GM12878 (cell line): ENCODE results near the gene SERPINB10. TPM values are rescaled to one million over a fixed set of nuclear protein-coding genes. Genes with fewer than 3 reads are reported as not detected.

Experiments
- CBFB ChIP-seq: IDR thresholded peaks from 2 replicates; pipeline ENCODE4 v1.6.1; 2016; ENCODE audit warnings: antibody characterized with exemption, low read depth
- ETV6 ChIP-seq, 2 experiments: fragments of 450-650 bp in 1 of 2; IDR thresholded peaks in 1 of 2; conservative IDR thresholded peaks in 1 of 2; 2 replicates each; pipeline ENCODE4 v1.6.1; 2014; ENCODE audit warnings: antibody characterized with exemption in 1 of 2, borderline replicate concordance in 1 of 2, low read depth in 1 of 2, mild to moderate bottlenecking in 1 of 2, moderate library complexity in 1 of 2
- GATAD2B ChIP-seq: fragments of 450-650 bp; conservative IDR thresholded peaks from 2 replicates; pipeline ENCODE4 v1.6.1; 2017; ENCODE audit warnings: low read depth, mild to moderate bottlenecking, moderate library complexity
- HSF1 ChIP-seq: fragments of 150-350 bp; IDR thresholded peaks from 2 replicates; pipeline ENCODE4 v1.6.1; 2014; ENCODE audit warnings: mild to moderate bottlenecking, low read depth, low read length
- IRF5 ChIP-seq: fragments of 450-650 bp; IDR thresholded peaks from 2 replicates; pipeline ENCODE4 v1.6.1; 2017; ENCODE audit warnings: borderline replicate concordance
- JUNB ChIP-seq: IDR thresholded peaks from 2 replicates; pipeline ENCODE4 v1.6.1; 2016; ENCODE audit warnings: antibody characterized with exemption, mild to moderate bottlenecking
- MAX ChIP-seq: IDR thresholded peaks from 2 replicates; pipeline ENCODE4 v1.6.1; 2012; ENCODE audit warnings: low read depth, low read length, improper control_type of control experiment
- NR2F1 ChIP-seq: fragments of 450-650 bp; conservative IDR thresholded peaks from 2 replicates; pipeline ENCODE4 v1.6.1; 2017; ENCODE audit warnings: mild to moderate bottlenecking
- PAX5 ChIP-seq: IDR thresholded peaks from 2 replicates; pipeline ENCODE4 v1.6.1; 2011; ENCODE audit warnings: low read depth, low read length, borderline replicate concordance
- PBX3 ChIP-seq: IDR thresholded peaks from 2 replicates; pipeline ENCODE4 v1.6.1; 2011; ENCODE audit warnings: mild to moderate bottlenecking, low read depth, low read length, moderate library complexity; ENCODE audit not compliant: insufficient replicate concordance
- RAD21 ChIP-seq: IDR thresholded peaks from 2 replicates; pipeline ENCODE4 v1.6.1; 2011; ENCODE audit warnings: mild to moderate bottlenecking, low read depth, low read length, moderate library complexity; ENCODE audit not compliant: insufficient read depth
- SIX5 ChIP-seq: IDR thresholded peaks from 2 replicates; pipeline ENCODE4 v1.6.1; 2011; ENCODE audit warnings: mild to moderate bottlenecking, low read depth, low read length, moderate library complexity; ENCODE audit not compliant: severe bottlenecking
- TAF1 ChIP-seq: IDR thresholded peaks from 2 replicates; pipeline ENCODE4 v1.6.1; 2011; ENCODE audit warnings: mild to moderate bottlenecking, low read depth, low read length, borderline replicate concordance
- YBX1 ChIP-seq: fragments of 450-650 bp; IDR thresholded peaks from 2 replicates; pipeline ENCODE4 v1.6.1; 2016; ENCODE audit warnings: antibody characterized with exemption
- ZBED1 ChIP-seq: IDR thresholded peaks from 2 replicates; pipeline ENCODE4 v1.6.1; 2016; ENCODE audit warnings: borderline replicate concordance
- polyA plus RNA-seq, 11 experiments: library from polyadenylated mRNA; depleted of rRNA in 4 of 11; unstranded in 6 of 11; stranded (reverse) in 5 of 11; fragments of >200 nt; fragmentation: Nextera tagmentation in 4 of 11; fragmentation: Illumina TruSeq in 1 of 11; extraction: Ambion mirVana in 4 of 11; extraction: Trizol in 1 of 11; gene quantifications; 1 replicate in 1 of 11; 2 replicates in 10 of 11; pipeline versions ENCODE4 v1.2.1 to v1.2.3, GENCODE V29; 2011 to 2016; ENCODE audit warnings: inconsistent platforms in 2 of 11, missing spikeins in 2 of 11, low read depth in 1 of 11
- total RNA-seq, 4 experiments: library from RNA; depleted of rRNA in 3 of 4; stranded (reverse); fragments of >200 nt in 3 of 4; fragmentation: Illumina TruSeq in 1 of 4; extraction: Trizol in 1 of 4; gene quantifications; 2 replicates each; pipeline versions ENCODE4 v1.2.1 to v1.2.3, GENCODE V29; 2013 to 2021
- TF ChIP-seq, protein P1 (sequence below): fragments of 450-650 bp; IDR thresholded peaks from 2 replicates; pipeline ENCODE4 v1.6.1; 2018; ENCODE audit warnings: mild to moderate bottlenecking, low read depth, moderate library complexity; ENCODE audit not compliant: partially characterized antibody
- TF ChIP-seq, protein P2 (sequence below): IDR thresholded peaks from 2 replicates; pipeline ENCODE4 v1.6.1; 2012; ENCODE audit warnings: mild to moderate bottlenecking, low read depth, low read length

SERPINB10 gene
- total and polyA plus RNA-seq, 10 of the 15 experiments (the other 5 are each of a cell fraction or from before 2014, with no cell fraction given): 12.0 to 83.5 (median 24.1) TPM

GRCh38 chr18:63949068-63949737, 41.4 kb downstream of the SERPINB10 start, which contains the start of gene HMSD (continued):
- TF ChIP-seq TAF1: peak; percentile 68
- TF ChIP-seq ETV6 (conservative IDR thresholded peaks at IDR 0.05 in 1 of 2, IDR thresholded peaks at IDR 0.05 in 1 of 2; ENCODE audit: borderline replicate concordance in 1 of 2, low read depth in 1 of 2): peak in 1 of 2 experiments; percentile 32; a peak in 1 of 4 replicates
- TF ChIP-seq PBX3: no peak
- TF ChIP-seq, protein P1, sequence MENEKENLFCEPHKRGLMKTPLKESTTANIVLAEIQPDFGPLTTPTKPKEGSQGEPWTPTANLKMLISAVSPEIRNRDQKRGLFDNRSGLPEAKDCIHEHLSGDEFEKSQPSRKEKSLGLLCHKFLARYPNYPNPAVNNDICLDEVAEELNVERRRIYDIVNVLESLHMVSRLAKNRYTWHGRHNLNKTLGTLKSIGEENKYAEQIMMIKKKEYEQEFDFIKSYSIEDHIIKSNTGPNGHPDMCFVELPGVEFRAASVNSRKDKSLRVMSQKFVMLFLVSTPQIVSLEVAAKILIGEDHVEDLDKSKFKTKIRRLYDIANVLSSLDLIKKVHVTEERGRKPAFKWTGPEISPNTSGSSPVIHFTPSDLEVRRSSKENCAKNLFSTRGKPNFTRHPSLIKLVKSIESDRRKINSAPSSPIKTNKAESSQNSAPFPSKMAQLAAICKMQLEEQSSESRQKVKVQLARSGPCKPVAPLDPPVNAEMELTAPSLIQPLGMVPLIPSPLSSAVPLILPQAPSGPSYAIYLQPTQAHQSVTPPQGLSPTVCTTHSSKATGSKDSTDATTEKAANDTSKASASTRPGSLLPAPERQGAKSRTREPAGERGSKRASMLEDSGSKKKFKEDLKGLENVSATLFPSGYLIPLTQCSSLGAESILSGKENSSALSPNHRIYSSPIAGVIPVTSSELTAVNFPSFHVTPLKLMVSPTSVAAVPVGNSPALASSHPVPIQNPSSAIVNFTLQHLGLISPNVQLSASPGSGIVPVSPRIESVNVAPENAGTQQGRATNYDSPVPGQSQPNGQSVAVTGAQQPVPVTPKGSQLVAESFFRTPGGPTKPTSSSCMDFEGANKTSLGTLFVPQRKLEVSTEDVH: no peak
- no peak for TF ChIP-seq ZBED1
- TF ChIP-seq RAD21: no peak
- TF ChIP-seq YBX1: no peak
- TF ChIP-seq GATAD2B: peak; percentile 63
- peak; percentile 35; the same call in 1 of the 2 replicates for TF ChIP-seq MAX
- TF ChIP-seq, protein P2, sequence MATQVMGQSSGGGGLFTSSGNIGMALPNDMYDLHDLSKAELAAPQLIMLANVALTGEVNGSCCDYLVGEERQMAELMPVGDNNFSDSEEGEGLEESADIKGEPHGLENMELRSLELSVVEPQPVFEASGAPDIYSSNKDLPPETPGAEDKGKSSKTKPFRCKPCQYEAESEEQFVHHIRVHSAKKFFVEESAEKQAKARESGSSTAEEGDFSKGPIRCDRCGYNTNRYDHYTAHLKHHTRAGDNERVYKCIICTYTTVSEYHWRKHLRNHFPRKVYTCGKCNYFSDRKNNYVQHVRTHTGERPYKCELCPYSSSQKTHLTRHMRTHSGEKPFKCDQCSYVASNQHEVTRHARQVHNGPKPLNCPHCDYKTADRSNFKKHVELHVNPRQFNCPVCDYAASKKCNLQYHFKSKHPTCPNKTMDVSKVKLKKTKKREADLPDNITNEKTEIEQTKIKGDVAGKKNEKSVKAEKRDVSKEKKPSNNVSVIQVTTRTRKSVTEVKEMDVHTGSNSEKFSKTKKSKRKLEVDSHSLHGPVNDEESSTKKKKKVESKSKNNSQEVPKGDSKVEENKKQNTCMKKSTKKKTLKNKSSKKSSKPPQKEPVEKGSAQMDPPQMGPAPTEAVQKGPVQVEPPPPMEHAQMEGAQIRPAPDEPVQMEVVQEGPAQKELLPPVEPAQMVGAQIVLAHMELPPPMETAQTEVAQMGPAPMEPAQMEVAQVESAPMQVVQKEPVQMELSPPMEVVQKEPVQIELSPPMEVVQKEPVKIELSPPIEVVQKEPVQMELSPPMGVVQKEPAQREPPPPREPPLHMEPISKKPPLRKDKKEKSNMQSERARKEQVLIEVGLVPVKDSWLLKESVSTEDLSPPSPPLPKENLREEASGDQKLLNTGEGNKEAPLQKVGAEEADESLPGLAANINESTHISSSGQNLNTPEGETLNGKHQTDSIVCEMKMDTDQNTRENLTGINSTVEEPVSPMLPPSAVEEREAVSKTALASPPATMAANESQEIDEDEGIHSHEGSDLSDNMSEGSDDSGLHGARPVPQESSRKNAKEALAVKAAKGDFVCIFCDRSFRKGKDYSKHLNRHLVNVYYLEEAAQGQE: no peak
- no peak for TF ChIP-seq NR2F1
- 0 out of 2 replicates have a peak, but pooled peaks have one; percentile 53 for TF ChIP-seq PAX5
- TF ChIP-seq HSF1: no peak
- TF ChIP-seq SIX5: no peak
- TF ChIP-seq JUNB: no peak
- no peak for TF ChIP-seq IRF5
- peak; percentile 46; the same call in 1 of the 2 replicates for TF ChIP-seq CBFB
